GM23338 (cell line): ENCODE results near the gene DMBT1. TPM values are rescaled to one million over a fixed set of nuclear protein-coding genes. Genes with fewer than 3 reads are reported as not detected.

ENCODE experiments used
- ATAC-seq: fragments of 200-7000 bp; cut with Tn5 transposase; 3 replicates; pipeline ENCODE4 v1.9.1; 2020
- DNase-seq: peaks from one replicate; pipeline ENCODE4 v3.0.0-alpha.2; 2015; ENCODE audit warnings: low spot score
- H2AFZ ChIP-seq: fragments of 200-600 bp; sonication (generic); 2 replicates; pipeline ENCODE4 v1.8.0; 2016; ENCODE audit warnings: antibody characterized with exemption, mild to moderate bottlenecking, moderate library complexity
- H3F3A ChIP-seq: fragments of 200-600 bp; sonication (generic); replicated peaks from 2 replicates; pipeline ENCODE4 v1.8.0; 2017; ENCODE audit warnings: antibody characterized with exemption, mixed run types, low read depth
- H3K27ac ChIP-seq: fragments of 200-600 bp; sonication (generic); 2 replicates; pipeline ENCODE4 v1.6.1; 2016; ENCODE audit warnings: low read depth
- H3K27me3 ChIP-seq: fragments of 200-600 bp; sonication (generic); 2 replicates; pipeline ENCODE4 v1.8.0; 2016; ENCODE audit warnings: mild to moderate bottlenecking, mixed run types, moderate library complexity; ENCODE audit not compliant: insufficient read depth
- H3K36me3 ChIP-seq: fragments of 200-600 bp; sonication (generic); 2 replicates; pipeline ENCODE4 v1.8.0; 2016; ENCODE audit warnings: mild to moderate bottlenecking; ENCODE audit not compliant: insufficient read depth
- H3K4me1 ChIP-seq: fragments of 200-600 bp; sonication (generic); 2 replicates; pipeline ENCODE4 v1.8.0; 2016; ENCODE audit warnings: mild to moderate bottlenecking, moderate library complexity; ENCODE audit not compliant: insufficient read depth
- H3K4me2 ChIP-seq: fragments of 200-600 bp; sonication (generic); 2 replicates; pipeline ENCODE4 v1.7.1; 2017; ENCODE audit warnings: mixed run types
- H3K4me3 ChIP-seq: fragments of 200-600 bp; sonication (generic); 2 replicates; pipeline ENCODE4 v1.6.1; 2016; ENCODE audit warnings: mixed run types
- H3K79me2 ChIP-seq: fragments of 200-600 bp; sonication (generic); replicated peaks from 2 replicates; pipeline ENCODE4 v1.8.0; 2017; ENCODE audit warnings: mild to moderate bottlenecking; ENCODE audit not compliant: insufficient read depth
- H3K9me2 ChIP-seq: fragments of 200-600 bp; sonication (generic); 2 replicates; pipeline ENCODE4 v1.8.0; 2017; ENCODE audit not compliant: insufficient read depth
- H4K20me1 ChIP-seq: fragments of 200-600 bp; sonication (generic); replicated peaks from 2 replicates; pipeline ENCODE4 v1.8.0; 2017; ENCODE audit warnings: mild to moderate bottlenecking; ENCODE audit not compliant: insufficient read depth
- H3K27ac Mint-ChIP-seq: 2 replicates; pipeline ENCODE4 v1.8.0; 2020; ENCODE audit warnings: inconsistent platforms, mild to moderate bottlenecking, moderate library complexity, mixed read lengths
- H3K27me3 Mint-ChIP-seq: 3 replicates; pipeline ENCODE4 v1.8.0; 2022; ENCODE audit warnings: low read depth, mild to moderate bottlenecking, moderate library complexity, mixed read lengths, inconsistent platforms; ENCODE audit not compliant: insufficient read depth, poor library complexity
- H3K36me3 Mint-ChIP-seq: 3 replicates; pipeline ENCODE4 v1.8.0; 2021; ENCODE audit warnings: low read depth, mild to moderate bottlenecking, inconsistent platforms, moderate library complexity, mixed read lengths
- H3K4me1 Mint-ChIP-seq: 3 replicates; pipeline ENCODE4 v1.8.0; 2020; ENCODE audit warnings: mild to moderate bottlenecking, inconsistent platforms, mixed read lengths
- H3K4me3 Mint-ChIP-seq: 3 replicates; pipeline ENCODE4 v1.8.0; 2021; ENCODE audit warnings: moderate library complexity, mild to moderate bottlenecking, inconsistent platforms, mixed read lengths
- H3K9me3 Mint-ChIP-seq: 3 replicates; pipeline ENCODE4 v1.8.0; 2020; ENCODE audit warnings: moderate library complexity, mild to moderate bottlenecking, inconsistent platforms, mixed read lengths
- CREB1 ChIP-seq: fragments of 250-450 bp; sonication (Bioruptor Pico); IDR thresholded peaks from 2 replicates; pipeline ENCODE4 v1.5.0; 2020; ENCODE audit warnings: low read depth, mild to moderate bottlenecking, moderate library complexity
- ETS1 ChIP-seq: IDR thresholded peaks from 2 replicates; pipeline ENCODE4 v1.6.1; 2016; ENCODE audit warnings: antibody characterized with exemption
- EZH2 ChIP-seq: fragments of 200-600 bp; sonication (generic); IDR thresholded peaks from one replicate; pipeline ENCODE4 v1.8.0; 2017; ENCODE audit warnings: antibody characterized with exemption, mild to moderate bottlenecking, low read depth; ENCODE audit not compliant: unreplicated experiment
- EZH2phosphoT487 ChIP-seq: fragments of 200-600 bp; sonication (generic); IDR thresholded peaks from one replicate; pipeline ENCODE4 v1.8.1; 2018; ENCODE audit warnings: antibody characterized with exemption; ENCODE audit not compliant: unreplicated experiment
- NANOG ChIP-seq: IDR thresholded peaks from 2 replicates; pipeline ENCODE4 v1.6.1; 2016; ENCODE audit warnings: antibody characterized with exemption, borderline replicate concordance
- POLR2AphosphoS5 ChIP-seq: IDR thresholded peaks from 2 replicates; pipeline ENCODE4 v1.6.1; 2016; ENCODE audit warnings: antibody characterized with exemption, low read depth
- REST ChIP-seq: IDR thresholded peaks from one replicate; pipeline ENCODE4 v1.6.1; 2018; ENCODE audit warnings: antibody characterized with exemption; ENCODE audit not compliant: unreplicated experiment
- ZNF462 ChIP-seq: fragments of 250-450 bp; sonication (Bioruptor Pico); IDR thresholded peaks from 2 replicates; pipeline ENCODE4 v1.5.0; 2020; ENCODE audit warnings: mild to moderate bottlenecking, moderate library complexity
- polyA plus RNA-seq: library from polyadenylated mRNA; unstranded; fragments of >200 nt; fragmentation: Nextera tagmentation; extraction: Ambion mirVana; gene quantifications from 2 replicates; pipeline ENCODE4 v1.2.1, GENCODE V29; 2016
- total RNA-seq: library from RNA; depleted of rRNA; stranded (reverse); fragments of >200 nt; shearing (Covaris generic); gene quantifications from 2 replicates; pipeline ENCODE4 v1.2.3, GENCODE V29; 2014

The DMBT1 gene
- total and polyA plus RNA-seq, 2 experiments from 2014 or later: 0.03 to 0.05 TPM

- TF ChIP-seq ZNF462 (CRISPR knock-in tag) (no peak), POLR2AphosphoS5 (no peak), ETS1 (no peak), REST (no peak)
Measured at GRCh38 chr10:122550427-122550826, 10.1 kb upstream of the DMBT1 start (continued).

GRCh38 chr10:122550983-122551382 is 9.6 kb upstream of the DMBT1 start:
- H3K4me1 ChIP-seq: no peaks in the 10 kb centered on the region
- Mint-ChIP-seq H3K36me3 (no peaks in the 10 kb centered on the region), H3K27me3 (peaks cover 3% of the 10 kb centered on the region), H3K4me1 (no peaks in the 10 kb centered on the region), H3K27ac (no peak overlapping the region), H3K4me3 (no peak overlapping the region), H3K9me3 (no peaks in the 10 kb centered on the region)
- H3K27ac ChIP-seq: no peak overlapping the region
- H3K27me3 ChIP-seq: no peaks in the 10 kb centered on the region
- no peaks in the 10 kb centered on the region for H3K9me2 ChIP-seq
- no peak overlapping the region for H3K4me2 ChIP-seq
- no peak overlapping the region for H2AFZ ChIP-seq
- H3K79me2 ChIP-seq: no peaks in the 10 kb centered on the region
- H3F3A ChIP-seq: no peaks in the 10 kb centered on the region
- H3K4me3 ChIP-seq: no peak overlapping the region
- no peaks in the 10 kb centered on the region for H3K36me3 ChIP-seq
- DNase-seq: no peak
- no peaks in the 10 kb centered on the region for H4K20me1 ChIP-seq
- no peak for ATAC-seq
- TF ChIP-seq CREB1 (no peak), EZH2 (no peak), NANOG (no peak), EZH2phosphoT487 (no peak)
